HG02943 (cell line): Measurements from ENCODE around the gene CAMK2A.

Experiments used
- ATAC-seq: cut with Tn5 transposase; IDR thresholded peaks from one replicate; pipeline ENCODE4 v1.9.1; 2021; ENCODE audit warnings: mild to moderate bottlenecking, low read depth, moderate library complexity; ENCODE audit not compliant: unreplicated experiment

The CAMK2A gene

DNA sequence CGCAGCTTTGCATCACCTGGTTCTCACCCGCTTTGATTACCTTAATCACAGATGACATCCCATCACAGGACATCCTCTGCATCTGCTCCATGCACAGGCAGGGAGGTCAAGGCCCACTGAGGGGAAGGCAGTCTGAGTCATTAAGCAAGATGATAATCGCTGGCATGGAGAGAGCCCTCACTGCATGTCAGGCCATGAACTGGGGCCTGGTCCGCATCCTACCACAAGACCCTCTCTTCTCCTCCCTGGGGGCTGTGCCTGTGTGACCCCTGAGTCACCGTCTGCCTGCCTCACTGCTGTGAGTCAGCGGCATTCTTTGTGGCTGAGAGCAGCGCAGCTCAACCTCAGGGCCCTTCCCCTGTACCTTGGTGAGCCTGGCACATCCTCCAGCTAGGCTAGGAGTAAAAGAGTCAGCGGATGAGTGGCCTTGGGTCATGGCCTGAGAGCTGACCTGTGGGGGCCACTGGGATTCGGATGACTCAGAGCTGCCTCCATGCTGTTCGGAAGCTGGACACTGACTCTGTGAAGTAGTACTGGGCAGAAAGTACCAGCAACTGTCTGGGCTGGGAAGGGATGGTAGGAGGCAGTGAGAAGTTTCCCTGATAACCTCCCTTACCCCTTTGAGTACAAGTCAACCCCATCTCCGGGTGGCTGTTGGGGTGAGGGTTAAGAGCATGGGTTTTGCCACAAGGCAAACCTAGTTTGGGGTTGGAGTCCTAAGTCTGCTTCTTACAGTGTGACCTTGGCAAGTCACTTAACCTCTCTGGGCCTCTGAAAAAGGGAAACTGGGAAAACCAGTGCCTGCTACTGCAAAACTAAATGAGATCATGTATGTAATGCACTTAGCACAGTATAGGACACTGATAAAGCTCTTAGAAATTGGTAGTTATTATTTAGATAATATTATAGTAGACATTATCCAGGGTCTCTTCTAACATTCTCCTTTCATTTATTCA is 27.8 kb upstream of the CAMK2A start:
- ATAC-seq, result no peak

GRCh38 chr5:150316320-150316719 is 26.7 kb upstream of the CAMK2A start:
- ATAC-seq, result no peak

DNA sequence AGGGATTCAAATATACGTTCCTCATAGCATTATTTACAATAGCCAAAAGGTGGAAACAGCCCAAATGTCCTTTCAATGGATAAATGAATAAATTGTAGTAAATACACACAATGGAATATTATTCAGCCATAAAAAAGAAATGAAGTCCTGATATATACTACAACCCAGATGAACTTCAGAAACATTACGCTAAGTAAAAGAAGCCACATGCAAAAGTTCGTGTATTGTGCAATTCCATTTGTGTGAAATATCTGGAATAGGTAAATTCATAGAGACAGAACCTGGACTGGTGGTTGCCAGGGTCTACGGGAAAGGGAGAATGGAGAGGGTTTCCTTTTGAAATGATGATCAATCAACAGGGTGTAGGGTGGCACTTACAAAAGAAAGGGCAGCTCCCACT is 25.7 kb upstream of the CAMK2A start:
- no peak for ATAC-seq

DNA sequence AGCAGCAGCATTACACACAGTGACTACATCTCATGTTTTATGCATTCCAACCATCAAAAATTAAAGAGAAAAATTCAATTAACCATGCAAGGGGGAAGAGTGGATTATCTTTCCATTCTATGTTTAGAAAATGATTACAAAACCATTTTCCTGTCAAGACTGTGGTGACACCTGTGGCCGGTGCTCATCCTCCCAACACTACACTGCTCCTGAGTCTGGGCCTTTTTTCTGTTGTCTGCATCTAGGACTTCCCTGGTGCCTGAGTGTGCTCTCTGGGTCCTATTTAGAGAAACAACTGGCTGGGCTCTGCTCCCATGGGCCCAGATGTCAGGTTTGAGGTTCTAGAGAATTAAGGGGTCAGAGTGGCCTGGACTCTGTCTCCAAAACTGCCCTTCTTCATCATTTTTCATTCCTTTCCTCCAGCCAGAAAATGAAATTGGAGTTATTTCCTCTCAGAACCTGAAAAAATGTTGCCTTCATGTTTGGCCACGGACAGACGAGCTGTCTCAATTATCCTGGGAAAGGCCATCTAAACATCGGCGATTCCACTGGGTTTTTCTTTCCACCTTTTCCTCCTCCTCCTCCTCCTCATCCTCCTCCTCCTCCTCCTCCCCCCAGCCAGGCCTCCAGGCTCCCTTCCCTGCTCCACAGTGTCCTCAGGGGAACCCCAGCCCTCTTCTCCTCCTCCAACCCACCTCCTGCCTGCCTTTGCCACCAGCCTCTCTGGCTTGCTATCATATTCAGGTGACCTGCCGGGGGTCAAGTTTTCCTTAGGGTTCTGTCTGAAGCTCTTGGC is 24.5 kb upstream of the CAMK2A start:
- no peak for ATAC-seq

DNA sequence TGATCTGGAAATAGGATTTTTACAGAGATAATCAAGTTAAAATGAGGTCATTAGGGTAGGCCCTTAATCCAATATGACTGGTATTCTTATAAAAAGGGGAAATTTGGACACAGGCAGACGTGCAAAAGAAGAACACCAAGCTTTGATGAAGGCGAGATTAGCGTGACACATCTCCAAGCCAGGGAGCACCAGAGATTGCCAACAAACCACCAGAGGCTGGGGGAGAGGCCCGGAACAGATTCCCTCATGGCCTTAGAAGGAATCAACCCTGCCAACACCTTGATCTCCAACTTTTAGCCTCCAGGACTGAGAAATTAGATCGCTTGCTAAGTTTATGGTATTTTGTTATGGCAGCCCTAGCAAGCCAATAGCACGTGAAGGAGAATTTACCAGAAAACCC is 23.9 kb upstream of the CAMK2A start:
- no peak for ATAC-seq

GRCh38 chr5:150312518-150312917 is 22.9 kb upstream of the CAMK2A start:
- ATAC-seq, result no peak

DNA sequence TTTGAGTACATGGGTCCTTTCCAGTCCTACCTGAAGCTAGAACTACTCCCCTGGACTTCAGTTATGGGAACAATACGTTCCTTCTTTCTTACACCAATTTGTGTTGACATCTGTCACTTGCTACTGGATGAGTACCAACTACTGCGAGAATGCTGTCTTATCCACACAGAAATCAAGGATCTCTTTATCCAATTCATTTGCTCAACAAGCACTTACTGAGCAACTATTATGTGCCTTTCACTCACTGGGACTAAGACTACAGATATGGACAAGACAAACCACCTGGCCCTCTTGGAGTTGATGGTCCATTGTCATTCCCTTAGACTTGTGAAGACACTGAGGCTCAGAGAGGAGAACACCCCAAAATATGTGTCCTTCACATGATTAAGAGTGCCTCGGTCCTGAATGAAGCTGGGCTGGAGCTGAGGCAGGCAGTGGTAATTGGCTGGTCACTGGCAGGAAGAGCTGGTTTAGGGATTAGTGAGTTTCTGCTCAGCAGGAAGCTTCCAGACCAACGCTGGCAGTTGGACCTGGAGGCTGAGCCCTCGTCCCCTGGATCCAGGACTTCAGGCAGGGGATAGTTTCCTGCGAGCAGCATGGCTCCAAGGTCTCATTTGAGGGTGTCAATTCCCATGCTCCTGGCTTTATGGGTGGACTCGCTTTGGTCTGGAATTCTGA is 21.6 kb upstream of the CAMK2A start:
- no peak for ATAC-seq

GRCh38 chr5:150310246-150310645 is 20.7 kb upstream of the CAMK2A start:
- no peak for ATAC-seq

DNA sequence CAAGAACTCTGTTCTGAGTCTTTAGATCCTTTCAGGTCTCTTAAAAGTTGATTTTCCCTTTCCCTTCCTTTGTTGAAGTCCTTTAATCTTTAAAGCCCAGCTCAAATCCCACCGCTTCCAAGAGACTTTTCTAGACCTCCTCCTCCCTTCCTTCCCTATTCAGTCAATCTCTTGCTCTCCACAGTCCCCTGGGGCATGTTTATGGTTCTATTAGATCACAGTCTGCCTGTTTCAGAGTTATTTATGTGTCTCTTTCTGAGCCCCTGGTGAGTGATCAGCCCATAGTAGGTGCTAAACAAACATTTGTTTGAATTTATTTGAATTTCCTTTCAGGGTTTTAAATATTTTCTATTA is 20.3 kb upstream of the CAMK2A start:
- no peak for ATAC-seq

GRCh38 chr5:150309101-150309885 is 19.7 kb upstream of the CAMK2A start:
- no peak for ATAC-seq

- ATAC-seq, result no peak
Observed at GRCh38 chr5:150307617-150308426, 18.2 kb upstream of the CAMK2A start.

DNA sequence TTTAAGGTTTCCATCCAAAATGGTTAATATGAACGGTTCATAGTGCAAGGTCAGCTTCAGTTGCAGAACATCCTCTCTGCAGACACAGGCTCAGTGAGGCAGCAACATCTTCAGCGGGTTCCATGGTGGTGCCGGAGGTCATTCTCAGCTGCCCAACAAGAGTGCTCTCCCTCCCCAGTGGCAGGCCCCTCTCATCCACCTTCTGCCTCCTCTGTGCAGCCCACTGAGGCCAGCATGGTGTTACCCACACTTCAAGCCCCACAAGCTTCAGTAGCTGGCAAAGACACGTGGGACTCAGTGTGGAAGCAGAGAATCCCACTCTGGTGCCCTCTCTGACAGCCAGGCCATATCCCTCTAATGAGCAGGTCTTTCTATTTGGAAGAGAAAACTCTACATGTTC is 17.2 kb upstream of the CAMK2A start:
- no peak for ATAC-seq

- no peak for ATAC-seq
Observed at GRCh38 chr5:150305557-150305956, 16.0 kb upstream of the CAMK2A start.

DNA sequence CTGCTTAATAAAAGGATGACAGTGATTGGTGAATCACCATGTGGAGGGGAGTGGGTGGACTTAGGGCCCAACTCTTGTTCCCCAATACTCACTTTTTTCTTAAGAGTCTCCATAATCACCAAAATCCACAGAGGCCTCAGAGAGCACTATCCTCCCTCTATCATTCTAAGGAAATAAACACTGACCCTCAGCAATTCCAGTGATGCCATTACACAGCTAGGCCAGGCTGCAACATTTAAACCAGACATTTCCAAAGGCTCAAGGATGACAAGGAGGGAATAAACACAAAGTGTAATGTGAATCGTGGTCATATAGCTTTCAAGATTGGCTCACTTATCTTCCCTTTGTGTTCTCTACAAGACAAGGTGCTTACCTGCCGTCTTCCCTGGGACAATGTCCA is 15.5 kb upstream of the CAMK2A start:
- ATAC-seq, result no peak

- ATAC-seq, result no peak
Observed at GRCh38 chr5:150304481-150305081, 15.0 kb upstream of the CAMK2A start.

DNA sequence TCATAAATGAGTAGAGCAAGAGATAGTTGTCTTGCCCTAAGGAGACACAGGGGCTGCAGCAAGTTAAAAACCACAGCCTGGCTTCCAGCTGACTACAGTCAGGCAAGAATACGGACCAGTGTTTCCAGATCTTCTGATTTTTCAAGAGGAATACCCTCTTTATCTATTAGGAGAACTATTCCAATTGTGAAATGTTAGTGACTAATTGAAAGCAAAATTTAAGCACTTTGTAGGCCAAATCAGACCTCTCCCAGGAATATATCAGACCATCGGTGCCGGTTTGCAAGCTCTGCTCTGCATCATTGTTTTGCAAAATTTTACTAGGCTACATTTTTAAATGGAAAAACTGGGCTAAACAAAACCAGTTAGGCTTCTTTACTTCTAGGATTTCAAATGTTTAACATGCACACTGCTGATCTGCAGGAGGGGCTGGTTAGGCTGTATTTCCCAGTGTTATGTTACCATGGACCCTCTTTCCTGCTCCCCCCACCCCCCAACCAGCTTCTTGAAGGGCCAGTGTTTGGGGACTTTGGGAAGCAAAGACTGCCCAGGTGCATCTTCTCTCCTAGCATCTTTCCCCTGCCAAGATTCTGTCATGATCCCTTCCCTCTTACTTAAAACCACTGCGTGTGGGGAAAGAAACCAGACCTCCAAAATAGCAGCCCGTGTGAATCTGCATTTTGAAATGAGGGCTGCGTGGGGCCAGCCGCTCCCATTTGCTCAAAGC is 14.2 kb upstream of the CAMK2A start:
- no peak for ATAC-seq

GRCh38 chr5:150303070-150303615 is 13.6 kb upstream of the CAMK2A start:
- ATAC-seq, result no peak
